Naive thymus-derived CD4-positive, alpha-beta T cell (primary cell): ENCODE results near the gene SPTBN2. TPM values are rescaled to one million over a fixed set of nuclear protein-coding genes. Genes with fewer than 3 reads are reported as not detected.

Experiments
- ATAC-seq: fragments of 150-1000 bp; cut with Tn5 transposase; 2 replicates; pipeline ENCODE4 v1.10.0; 2021; ENCODE audit warnings: mild to moderate bottlenecking, moderate library complexity
- CTCF ChIA-PET: fragments of 350-600 bp; sonication (Branson Sonifier 250); formaldehyde crosslinking; loops from one replicate; lab custom pipeline; 2021; ENCODE audit warnings: antibody characterized with exemption; lab: Charles Lee
- POLR2A ChIA-PET: fragments of 350-600 bp; sonication (Branson Sonifier 250); formaldehyde crosslinking; loops from one replicate; lab custom pipeline; 2021; ENCODE audit warnings: antibody characterized with exemption, inconsistent platforms; lab: Charles Lee
- DNase-seq, 9 donors: peaks; one replicate each; pipeline versions ENCODE4 v3.0.0 to v3.0.0-alpha.2; 2020 to 2022; ENCODE audit warnings: mixed read lengths in 1 of 9
- H3K27ac ChIP-seq: one replicate; pipeline ENCODE4 v1.7.0; 2013; ENCODE audit warnings: mild to moderate bottlenecking, low read depth, low read length, moderate library complexity
- H3K27me3 ChIP-seq, 2 donors: one replicate each; pipeline ENCODE4 v1.7.0; 2013; ENCODE audit warnings: low read length in 2 of 2, mild to moderate bottlenecking in 2 of 2, moderate library complexity in 2 of 2; ENCODE audit not compliant: control insufficient read depth in 2 of 2, insufficient read depth in 2 of 2
- H3K36me3 ChIP-seq, 3 experiments: 1 replicate in 2 of 3; 2 replicates in 1 of 3; pipeline ENCODE4 v1.7.0; 2013; ENCODE audit warnings: low read length in 3 of 3, mild to moderate bottlenecking in 3 of 3, moderate library complexity in 1 of 3; ENCODE audit not compliant: insufficient read depth in 3 of 3, control insufficient read depth in 2 of 3
- H3K4me1 ChIP-seq, 2 donors: one replicate each; pipeline ENCODE4 v1.7.0; 2013; ENCODE audit warnings: low read length in 2 of 2, mild to moderate bottlenecking in 2 of 2, moderate library complexity in 1 of 2; ENCODE audit not compliant: control insufficient read depth in 2 of 2, insufficient read depth in 2 of 2
- H3K4me3 ChIP-seq: 2 replicates; pipeline ENCODE4 v1.7.0; 2013; ENCODE audit warnings: mild to moderate bottlenecking, low read length
- H3K9me3 ChIP-seq, 3 experiments: 1 replicate in 2 of 3; 2 replicates in 1 of 3; pipeline ENCODE4 v1.7.0; 2013; ENCODE audit warnings: low read length in 3 of 3; ENCODE audit not compliant: control insufficient read depth in 2 of 3
- H3K27ac Mint-ChIP-seq, 9 donors: one replicate each; pipeline ENCODE4 v1.8.0; 2020 to 2022; ENCODE audit warnings: mixed read lengths in 9 of 9, mild to moderate bottlenecking in 8 of 9, moderate library complexity in 5 of 9, inconsistent platforms in 2 of 9
- H3K27me3 Mint-ChIP-seq, 5 donors: one replicate each; pipeline ENCODE4 v1.8.0; 2021 to 2022; ENCODE audit warnings: mixed read lengths in 5 of 5, mild to moderate bottlenecking in 1 of 5
- H3K36me3 Mint-ChIP-seq, 5 donors: one replicate each; pipeline ENCODE4 v1.8.0; 2020 to 2022; ENCODE audit warnings: mixed read lengths in 5 of 5, mild to moderate bottlenecking in 3 of 5, inconsistent platforms in 1 of 5
- H3K4me1 Mint-ChIP-seq, 7 donors: one replicate each; pipeline ENCODE4 v1.8.0; 2020 to 2022; ENCODE audit warnings: mixed read lengths in 7 of 7, mild to moderate bottlenecking in 3 of 7, inconsistent platforms in 1 of 7
- H3K4me3 Mint-ChIP-seq, 10 donors: one replicate each; pipeline ENCODE4 v1.8.0; 2020 to 2022; ENCODE audit warnings: mild to moderate bottlenecking in 10 of 10, mixed read lengths in 10 of 10, moderate library complexity in 6 of 10, inconsistent platforms in 2 of 10
- H3K9me3 Mint-ChIP-seq, 11 donors: one replicate each; pipeline ENCODE4 v1.8.0; 2020 to 2022; ENCODE audit warnings: mixed read lengths in 11 of 11, mild to moderate bottlenecking in 4 of 11, inconsistent platforms in 1 of 11, moderate library complexity in 1 of 11
- intact Hi-C, 2 donors: fragments of 100-400 bp; cut with micrococcal nuclease; formaldehyde crosslinking; loops; one replicate each; pipeline ENCODE4 v1.15.1; 2023
- polyA plus RNA-seq, 2 donors: library from polyadenylated mRNA; unstranded; fragments of 300-500 nt; fragmentation: Illumina TruSeq; gene quantifications; one replicate each; pipeline ENCODE4 v1.2.3, GENCODE V29; 2021
- total RNA-seq, 6 experiments: library from RNA in 5 of 6; stranded (reverse) in 5 of 6; gene quantifications; 1 replicate in 5 of 6; 2 replicates in 1 of 6; pipeline ENCODE4 v1.2.3 and lab custom pipeline; 2021 to 2026

The SPTBN2 gene
- total and polyA plus RNA-seq, 7 experiments from 2014 or later = 0.02 to 0.98 (median 0.13) TPM; not detected in 3

GRCh38 chr11:66688561-66689534 lies 40.2 kb downstream of the SPTBN2 start:
- ChIA-PET POLR2A (no interaction called here), CTCF (no interaction called here)
- Mint-ChIP-seq H3K4me1 (no peaks in the 10 kb centered on the region), H3K27me3 (peaks cover 0 to 6% (median 0%) of the 10 kb centered on the region in 5 donors), H3K27ac (no peak overlapping the region), H3K4me3 (no peak overlapping the region), H3K9me3 (peaks cover 0 to 2% (median 0%) of the 10 kb centered on the region in 11 donors), H3K36me3 (no peaks in the 10 kb centered on the region)
- H3K4me1 ChIP-seq = no peaks in the 10 kb centered on the region
- no peaks in the 10 kb centered on the region for H3K27me3 ChIP-seq
- DNase-seq = no peak
- ATAC-seq = no peak
- no peaks in the 10 kb centered on the region for H3K36me3 ChIP-seq
- no peaks in the 10 kb centered on the region for H3K9me3 ChIP-seq
- intact Hi-C loops = no loop called here
- no peak overlapping the region for H3K4me3 ChIP-seq
- no peak overlapping the region for H3K27ac ChIP-seq

- Histone ChIP-seq H3K36me3 (no peaks in the 10 kb centered on the region), H3K27me3 (no peaks in the 10 kb centered on the region), H3K27ac (no peak overlapping the region), H3K9me3 (no peaks in the 10 kb centered on the region), H3K4me3 (no peak overlapping the region), H3K4me1 (no peaks in the 10 kb centered on the region)
- Mint-ChIP-seq H3K9me3 (peaks cover 0 to 2% (median 0%) of the 10 kb centered on the region in 11 donors), H3K4me1 (no peaks in the 10 kb centered on the region), H3K36me3 (no peaks in the 10 kb centered on the region), H3K27me3 (peaks cover 0 to 6% (median 0%) of the 10 kb centered on the region in 5 donors), H3K27ac (no peak overlapping the region), H3K4me3 (no peak overlapping the region)
- POLR2A ChIA-PET = no interaction called here
- DNase-seq (no peak), ATAC-seq (no peak)
- CTCF ChIA-PET = no interaction called here
- intact Hi-C loops = no loop called here
These were observed 41.2 kb downstream of the SPTBN2 start for GRCh38 chr11:66687831-66688281.

- Histone ChIP-seq H3K4me3 (no peak overlapping the region), H3K4me1 (no peaks in the 10 kb centered on the region), H3K27me3 (no peaks in the 10 kb centered on the region), H3K27ac (no peak overlapping the region), H3K9me3 (no peaks in the 10 kb centered on the region), H3K36me3 (no peaks in the 10 kb centered on the region)
- H3K4me3 Mint-ChIP-seq = no peak overlapping the region
- no peak for DNase-seq
- H3K27me3 Mint-ChIP-seq = peaks cover 0 to 6% (median 0%) of the 10 kb centered on the region in 5 donors
- ChIA-PET CTCF (no interaction called here), POLR2A (no interaction called here)
- H3K4me1 Mint-ChIP-seq = no peaks in the 10 kb centered on the region
- ATAC-seq = no peak
- intact Hi-C loops = no loop called here
- H3K27ac Mint-ChIP-seq = no peak overlapping the region
- no peaks in the 10 kb centered on the region for H3K36me3 Mint-ChIP-seq
- peaks cover 0 to 2% (median 0%) of the 10 kb centered on the region in 11 donors for H3K9me3 Mint-ChIP-seq
These were observed 41.9 kb downstream of the SPTBN2 start for GRCh38 chr11:66686801-66687750.

GRCh38 chr11:66686100-66686785 lies 42.8 kb downstream of the SPTBN2 start:
- POLR2A ChIA-PET = no interaction called here
- Mint-ChIP-seq H3K4me1 (no peaks in the 10 kb centered on the region), H3K27me3 (peaks cover 0 to 3% (median 0%) of the 10 kb centered on the region in 5 donors), H3K9me3 (peaks cover 0 to 2% (median 0%) of the 10 kb centered on the region in 11 donors), H3K36me3 (no peaks in the 10 kb centered on the region), H3K27ac (no peak overlapping the region), H3K4me3 (no peak overlapping the region)
- Histone ChIP-seq H3K27me3 (no peaks in the 10 kb centered on the region), H3K4me1 (no peaks in the 10 kb centered on the region), H3K4me3 (no peak overlapping the region), H3K36me3 (no peaks in the 10 kb centered on the region), H3K9me3 (no peaks in the 10 kb centered on the region), H3K27ac (no peak overlapping the region)
- intact Hi-C loops = no loop called here
- CTCF ChIA-PET = interaction anchor here (0.9 kb wide), 1 partner anchor 117 kb away, joined by 3 read pairs; no protein-coding TSS in a partner anchor
- DNase-seq = no peak
- ATAC-seq = no peak

- DNase-seq (no peak), ATAC-seq (no peak)
- H3K27ac Mint-ChIP-seq = no peak overlapping the region
- Histone ChIP-seq H3K4me3 (no peak overlapping the region), H3K36me3 (no peaks in the 10 kb centered on the region), H3K27ac (no peak overlapping the region), H3K4me1 (no peaks in the 10 kb centered on the region), H3K27me3 (no peaks in the 10 kb centered on the region), H3K9me3 (no peaks in the 10 kb centered on the region)
- H3K27me3 Mint-ChIP-seq = peaks cover 0 to 3% (median 0%) of the 10 kb centered on the region in 5 donors
- no peaks in the 10 kb centered on the region for H3K4me1 Mint-ChIP-seq
- H3K36me3 Mint-ChIP-seq = no peaks in the 10 kb centered on the region
- intact Hi-C loops = no loop called here
- H3K9me3 Mint-ChIP-seq = peaks cover 0 to 2% (median 0%) of the 10 kb centered on the region in 11 donors
- ChIA-PET POLR2A (no interaction called here), CTCF (interaction anchor here (0.9 to 1.1 kb wide), 2 partner anchors 9 to 116 kb away, joined by 3 to 5 read pairs; no protein-coding TSS in a partner anchor)
- no peak overlapping the region for H3K4me3 Mint-ChIP-seq
These were observed 43.5 kb downstream of the SPTBN2 start for GRCh38 chr11:66685276-66686099.
